K562 (cell line): ENCODE results near the gene ZNF618. TPM values are rescaled to one million over a fixed set of nuclear protein-coding genes. Genes with fewer than 3 reads are reported as not detected.

ENCODE experiments used
- ATAC-seq: fragments of 200-7000 bp; cut with Tn5 transposase; 3 replicates; pipeline ENCODE4 v1.9.1; 2020; ENCODE audit warnings: moderate library complexity
- BruUV-seq: library from RNA; stranded (reverse); fragments of 400-500 nt; replicated peaks from 2 replicates; lab custom pipeline; 2021; lab: Mats Ljungman, UMichigan
- CTCF ChIA-PET: fragments of 300-600 bp; formaldehyde crosslinking; extraction: SDS; loops from one replicate; lab custom pipeline; 2021; ENCODE audit warnings: low intra/inter-chr PET ratio; lab: Yijun Ruan, JAX
- POLR2A ChIA-PET: fragments of 300-600, 350-650 bp; sonication (Branson Sonifier 250); formaldehyde crosslinking; extraction: SDS; loops from one replicate; lab custom pipeline; 2021; ENCODE audit warnings: antibody characterized with exemption, inconsistent platforms; lab: Yijun Ruan, JAX
- DNase-seq, 4 experiments: peaks; one replicate each; pipeline versions ENCODE4 v3.0.0 to v3.0.0-alpha.2; 2011 to 2018; ENCODE audit warnings: low spot score in 3 of 4, mixed read lengths in 3 of 4; ENCODE audit errors: extremely low read depth in 1 of 4
- FAIRE-seq: peaks from 2 replicates; lab custom pipeline; 2011; peaks lifted over from hg19 to GRCh38; lab: Jason Lieb, UNC
- H2AFZ ChIP-seq: 2 replicates; pipeline ENCODE4 v1.6.0; 2011; ENCODE audit warnings: low read depth, low read length, control low read depth, inconsistent platforms
- H3K27ac ChIP-seq: fragments of 200-600 bp; 3 replicates; pipeline ENCODE4 v1.8.0; 2011; ENCODE audit warnings: low read depth, mild to moderate bottlenecking, control low read depth, inconsistent platforms, low read length, moderate library complexity, mixed read lengths; ENCODE audit errors: extremely low read depth
- H3K27me3 ChIP-seq, 2 experiments: fragments of 300-600 bp in 1 of 2; 2 replicates in 1 of 2; 3 replicates in 1 of 2; pipeline versions ENCODE4 v1.6.0 to v1.8.0; 2011; ENCODE audit warnings: inconsistent platforms in 2 of 2, low read length in 2 of 2, mild to moderate bottlenecking in 1 of 2, mixed read lengths in 1 of 2, moderate library complexity in 1 of 2; ENCODE audit not compliant: control insufficient read depth in 2 of 2, insufficient read depth in 2 of 2
- H3K36me3 ChIP-seq: fragments of 300-600 bp; 3 replicates; pipeline ENCODE4 v1.8.0; 2011; ENCODE audit warnings: mild to moderate bottlenecking, low read length, inconsistent platforms; ENCODE audit not compliant: control insufficient read depth, insufficient read depth
- H3K4me1 ChIP-seq, 2 experiments: fragments of 200-600 bp in 1 of 2; replicated peaks in 1 of 2; 2 replicates in 1 of 2; 3 replicates in 1 of 2; pipeline versions ENCODE4 v1.5.1 to v1.8.0; 2011; ENCODE audit warnings: inconsistent platforms in 2 of 2, low read length in 2 of 2, mild to moderate bottlenecking in 1 of 2, mixed read lengths in 1 of 2, moderate library complexity in 1 of 2; ENCODE audit not compliant: control insufficient read depth in 2 of 2, insufficient read depth in 2 of 2
- H3K4me2 ChIP-seq: 2 replicates; pipeline ENCODE4 v1.6.1; 2011; ENCODE audit warnings: low read length, control low read depth, inconsistent platforms, mixed read lengths; ENCODE audit not compliant: insufficient read depth
- H3K4me3 ChIP-seq: fragments of 200-600 bp; sonication (generic), shearing (Covaris generic); 2 replicates; pipeline ENCODE4 v1.5.1; 2016; ENCODE audit warnings: control low read depth, inconsistent platforms
- H3K79me2 ChIP-seq: fragments of 200-600 bp; 3 replicates; pipeline ENCODE4 v1.8.0; 2011; ENCODE audit warnings: low read length, inconsistent platforms; ENCODE audit not compliant: control insufficient read depth, insufficient read depth
- H3K9ac ChIP-seq, 2 experiments: 2 replicates each; pipeline versions ENCODE4 v1.6.0 to v1.6.1; 2011; ENCODE audit warnings: low read depth in 2 of 2, low read length in 2 of 2, control low read depth in 1 of 2, inconsistent platforms in 1 of 2, mild to moderate bottlenecking in 1 of 2, mixed read lengths in 1 of 2; ENCODE audit not compliant: insufficient read depth in 1 of 2
- H3K9me1 ChIP-seq: one replicate; pipeline ENCODE4 v1.6.0; 2011; ENCODE audit warnings: inconsistent platforms, mild to moderate bottlenecking, low read length, moderate library complexity; ENCODE audit not compliant: control insufficient read depth, insufficient read depth
- H3K9me3 ChIP-seq: replicated peaks from 2 replicates; pipeline ENCODE4 v1.5.1; 2011; ENCODE audit warnings: low read depth, low read length, inconsistent platforms; ENCODE audit not compliant: control insufficient read depth, insufficient read depth
- H4K20me1 ChIP-seq: replicated peaks from 2 replicates; pipeline ENCODE4 v1.6.1; 2011; ENCODE audit warnings: low read length, inconsistent platforms, mixed read lengths; ENCODE audit not compliant: control insufficient read depth, insufficient read depth
- FOXA3 ChIP-seq, 2 experiments: fragments of 450-650 bp in 1 of 2; sonication (generic) in 1 of 2; formaldehyde crosslinking; IDR thresholded peaks in 1 of 2; conservative IDR thresholded peaks in 1 of 2; 2 replicates each; pipeline versions ENCODE4 v1.4.0 to v1.8.0; 2020 to 2022; ENCODE audit warnings: mild to moderate bottlenecking in 2 of 2, missing genetic modification reagents in 1 of 2
- FOXM1 ChIP-seq, 2 experiments: fragments of 450-650 bp in 1 of 2; sonication (generic) in 1 of 2; formaldehyde crosslinking in 1 of 2; IDR thresholded peaks; 2 replicates each; pipeline versions ENCODE4 v1.6.1 to v1.9.0; 2017 to 2022; ENCODE audit warnings: low read depth in 2 of 2, mild to moderate bottlenecking in 2 of 2, missing genetic modification reagents in 1 of 2, moderate library complexity in 1 of 2
- KAT8 ChIP-seq: fragments of 450-650 bp; IDR thresholded peaks from 2 replicates; pipeline ENCODE4 v1.6.1; 2016; ENCODE audit warnings: low read depth, mild to moderate bottlenecking
- LEF1 ChIP-seq: fragments of 450-650 bp; IDR thresholded peaks from 2 replicates; pipeline ENCODE4 v1.6.1; 2016; ENCODE audit warnings: mild to moderate bottlenecking
- RAD21 ChIP-seq, 2 experiments: fragments of 250-450 bp in 1 of 2; fragments of 450-650 bp in 1 of 2; sonication (Bioruptor Pico) in 1 of 2; formaldehyde crosslinking in 1 of 2; IDR thresholded peaks in 1 of 2; conservative IDR thresholded peaks in 1 of 2; 2 replicates each; pipeline versions ENCODE4 v1.4.0 to v1.8.0; 2020 to 2022; ENCODE audit warnings: mild to moderate bottlenecking in 2 of 2, moderate library complexity in 1 of 2
- TEAD4 ChIP-seq, 2 experiments: sonication (generic) in 1 of 2; formaldehyde crosslinking in 1 of 2; IDR thresholded peaks; 2 replicates each; pipeline versions ENCODE4 v1.6.1 to v1.8.0; 2012 to 2022; ENCODE audit warnings: borderline replicate concordance in 1 of 2, inconsistent platforms in 1 of 2, low read length in 1 of 2, mild to moderate bottlenecking in 1 of 2, missing genetic modification reagents in 1 of 2
- TGIF2 ChIP-seq: sonication (generic); formaldehyde crosslinking; IDR thresholded peaks from 2 replicates; pipeline ENCODE4 v1.8.1; 2022; ENCODE audit warnings: mild to moderate bottlenecking, missing genetic modification reagents, moderate library complexity
- ZBTB9 ChIP-seq: fragments of 450-650 bp; formaldehyde crosslinking; IDR thresholded peaks from 2 replicates; pipeline ENCODE4 v1.4.0; 2020; ENCODE audit warnings: mild to moderate bottlenecking, moderate library complexity
- ZNF140 ChIP-seq: fragments of 250-450 bp; sonication (Bioruptor Pico); IDR thresholded peaks from 2 replicates; pipeline ENCODE4 v1.8.0; 2021; ENCODE audit warnings: moderate library complexity, mild to moderate bottlenecking, inconsistent platforms
- ZNF146 ChIP-seq: IDR thresholded peaks from one replicate; pipeline ENCODE4 v1.6.1; 2018; ENCODE audit warnings: missing compliant biosample characterization; ENCODE audit not compliant: unreplicated experiment
- ZNF79 ChIP-seq: fragments of 250-450 bp; sonication (Bioruptor Pico); IDR thresholded peaks from 2 replicates; pipeline ENCODE4 v1.4.0; 2020; ENCODE audit warnings: low read depth, mild to moderate bottlenecking, moderate library complexity
- WGBS: fragments of 100-300 bp; shearing (Covaris generic); methylation state at CpG from one replicate; pipeline ENCODE4 v1.1.6; 2016; ENCODE audit warnings: low coverage, mixed read lengths; ENCODE audit not compliant: insufficient coverage; ENCODE audit errors: missing lambda C conversion rate; 5-methylcytosine and 5-hydroxymethylcytosine counted together
- in situ Hi-C: fragments of 300-500 bp; cut with MboI; formaldehyde crosslinking; loops from 4 replicates; pipeline ENCODE4 v1.15.0; 2018; ENCODE audit warnings: inconsistent platforms, mixed read lengths
- intact Hi-C: fragments of 100-400 bp; cut with micrococcal nuclease; formaldehyde crosslinking; loops from 2 replicates; pipeline ENCODE4 v1.14.2; 2022
- polyA plus RNA-seq, 8 experiments: library from polyadenylated mRNA; depleted of rRNA in 4 of 8; stranded (reverse) in 5 of 8; unstranded in 3 of 8; fragments of >200 nt; fragmentation: Nextera tagmentation in 2 of 8; fragmentation: Illumina TruSeq in 1 of 8; extraction: Ambion mirVana in 2 of 8; extraction: Trizol in 1 of 8; gene quantifications; 2 replicates each; pipeline versions ENCODE4 v1.2.1 to v1.2.3, GENCODE V29; 2011 to 2014; ENCODE audit warnings: inconsistent platforms in 1 of 8, missing spikeins in 1 of 8
- total RNA-seq, 7 experiments: library from RNA; depleted of rRNA in 6 of 7; stranded (reverse); fragments of >200 nt in 6 of 7; fragmentation: Illumina TruSeq in 2 of 7; extraction: Trizol in 2 of 7; gene quantifications; 2 replicates each; pipeline versions ENCODE4 v1.2.1 to v1.2.3, GENCODE V29; 2011 to 2021; ENCODE audit warnings: low replicate concordance in 1 of 7
- TF ChIP-seq, protein P1 (sequence below), 3 experiments: fragments of 200-800 bp in 1 of 3; fragments of 250-450 bp in 1 of 3; fragments of 450-650 bp in 1 of 3; sonication (Bioruptor Pico) in 1 of 3; sonication (Bioruptor generic) in 1 of 3; formaldehyde crosslinking in 1 of 3; IDR thresholded peaks; 2 replicates each; pipeline versions ENCODE4 v1.6.1 to v1.8.0; 2016 to 2022; ENCODE audit warnings: mild to moderate bottlenecking in 2 of 3, missing genetic modification characterization in 2 of 3, missing compliant biosample characterization in 1 of 3, moderate library complexity in 1 of 3
- TF ChIP-seq, protein P2 (sequence below): fragments of 250-450 bp; sonication (Bioruptor Pico); IDR thresholded peaks from 2 replicates; pipeline ENCODE4 v1.4.0; 2020

ZNF618 gene
- total and polyA plus RNA-seq, 9 of the 15 experiments (the other 6 are each of a cell fraction or from before 2014, with no cell fraction given): 0.08 to 13.7 (median 3.4) TPM

DNA sequence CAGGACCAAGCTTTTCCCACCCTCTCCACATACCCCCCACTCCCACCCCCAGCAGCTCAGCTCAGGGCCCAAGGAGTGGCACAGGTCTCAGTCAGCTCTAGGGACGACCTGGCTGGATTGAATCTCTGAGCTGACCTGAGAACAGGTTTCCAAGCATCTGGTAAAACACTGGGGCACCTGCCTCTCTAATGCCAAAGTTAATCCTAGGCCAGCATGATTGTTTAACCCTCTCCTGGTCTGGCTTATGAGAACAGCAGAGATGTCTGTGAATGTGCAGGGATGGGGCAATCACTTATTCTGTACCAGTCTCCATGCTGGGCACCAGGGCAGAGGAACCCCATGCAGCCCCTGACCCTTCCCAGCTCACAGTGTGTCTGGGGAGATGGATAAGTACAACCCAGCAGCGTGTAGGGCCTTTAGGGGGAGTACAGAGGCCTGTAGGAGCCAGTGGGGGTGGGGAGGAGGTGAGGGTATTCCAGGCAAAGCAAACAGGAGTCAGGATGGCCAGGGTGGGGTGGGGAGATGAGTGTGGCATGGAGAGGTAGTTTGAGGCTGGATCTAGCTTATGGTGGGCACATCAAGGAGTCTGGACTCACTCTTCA lies 223.7 kb downstream of the ZNF618 start (continued):
- TF ChIP-seq, protein P1, sequence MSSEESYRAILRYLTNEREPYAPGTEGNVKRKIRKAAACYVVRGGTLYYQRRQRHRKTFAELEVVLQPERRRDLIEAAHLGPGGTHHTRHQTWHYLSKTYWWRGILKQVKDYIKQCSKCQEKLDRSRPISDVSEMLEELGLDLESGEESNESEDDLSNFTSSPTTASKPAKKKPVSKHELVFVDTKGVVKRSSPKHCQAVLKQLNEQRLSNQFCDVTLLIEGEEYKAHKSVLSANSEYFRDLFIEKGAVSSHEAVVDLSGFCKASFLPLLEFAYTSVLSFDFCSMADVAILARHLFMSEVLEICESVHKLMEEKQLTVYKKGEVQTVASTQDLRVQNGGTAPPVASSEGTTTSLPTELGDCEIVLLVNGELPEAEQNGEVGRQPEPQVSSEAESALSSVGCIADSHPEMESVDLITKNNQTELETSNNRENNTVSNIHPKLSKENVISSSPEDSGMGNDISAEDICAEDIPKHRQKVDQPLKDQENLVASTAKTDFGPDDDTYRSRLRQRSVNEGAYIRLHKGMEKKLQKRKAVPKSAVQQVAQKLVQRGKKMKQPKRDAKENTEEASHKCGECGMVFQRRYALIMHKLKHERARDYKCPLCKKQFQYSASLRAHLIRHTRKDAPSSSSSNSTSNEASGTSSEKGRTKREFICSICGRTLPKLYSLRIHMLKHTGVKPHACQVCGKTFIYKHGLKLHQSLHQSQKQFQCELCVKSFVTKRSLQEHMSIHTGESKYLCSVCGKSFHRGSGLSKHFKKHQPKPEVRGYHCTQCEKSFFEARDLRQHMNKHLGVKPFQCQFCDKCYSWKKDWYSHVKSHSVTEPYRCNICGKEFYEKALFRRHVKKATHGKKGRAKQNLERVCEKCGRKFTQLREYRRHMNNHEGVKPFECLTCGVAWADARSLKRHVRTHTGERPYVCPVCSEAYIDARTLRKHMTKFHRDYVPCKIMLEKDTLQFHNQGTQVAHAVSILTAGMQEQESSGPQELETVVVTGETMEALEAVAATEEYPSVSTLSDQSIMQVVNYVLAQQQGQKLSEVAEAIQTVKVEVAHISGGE (CRISPR knock-in tag; IDR thresholded peaks at IDR 0.05): no peak
- no peak for TF ChIP-seq RAD21 (CRISPR knock-in tag; conservative IDR thresholded peaks at IDR 0.05 in 1 of 2, IDR thresholded peaks at IDR 0.05 in 1 of 2)
- no peak for TF ChIP-seq TEAD4 (IDR thresholded peaks at IDR 0.05; ENCODE audit: low read length)
- TF ChIP-seq TEAD4 (CRISPR knock-in tag; IDR thresholded peaks at IDR 0.05; ENCODE audit: borderline replicate concordance): no peak

- no peaks in the 10 kb centered on the region for H3K9me3 ChIP-seq
- peaks cover 0 to 12% of the 10 kb centered on the region in 2 experiments; a peak in 2 of 5 replicates for H3K4me1 ChIP-seq
- 0% methylated on average over 1 of the region's 1 CpG for WGBS
- H3K27me3 ChIP-seq: peaks cover 0 to 16% of the 10 kb centered on the region in 2 experiments; a peak in 1 of 5 replicates
- no TSS peak for BruUV-seq
- no peak overlapping the region for H3K4me3 ChIP-seq
- ATAC-seq (no peak), DNase-seq (no peak), FAIRE-seq (no peak)
- no peak overlapping the region for H3K9ac ChIP-seq
- H3K36me3 ChIP-seq: no peaks in the 10 kb centered on the region
- H3K27ac ChIP-seq: no peak overlapping the region
- intact Hi-C loops (no loop called here), in situ Hi-C loops (no loop called here)
- no peaks in the 10 kb centered on the region for H3K9me1 ChIP-seq
- ChIA-PET CTCF (no interaction called here), POLR2A (no interaction called here)
- H4K20me1 ChIP-seq: no peaks in the 10 kb centered on the region; the same call in 1 of the 2 replicates
- no peaks in the 10 kb centered on the region for H3K79me2 ChIP-seq
- no peak overlapping the region for H2AFZ ChIP-seq
- no peak overlapping the region for H3K4me2 ChIP-seq
- TF ChIP-seq ZNF79 (CRISPR knock-in tag): no peak
- TF ChIP-seq FOXM1 (IDR thresholded peaks at IDR 0.05; ENCODE audit: low read depth): no peak
- TF ChIP-seq FOXM1 (CRISPR knock-in tag; IDR thresholded peaks at IDR 0.05; ENCODE audit: low read depth): no peak
- TF ChIP-seq ZNF146: no peak
- TF ChIP-seq FOXA3 (CRISPR knock-in tag; conservative IDR thresholded peaks at IDR 0.05 in 1 of 2, IDR thresholded peaks at IDR 0.05 in 1 of 2): no peak
- TF ChIP-seq, protein P2, sequence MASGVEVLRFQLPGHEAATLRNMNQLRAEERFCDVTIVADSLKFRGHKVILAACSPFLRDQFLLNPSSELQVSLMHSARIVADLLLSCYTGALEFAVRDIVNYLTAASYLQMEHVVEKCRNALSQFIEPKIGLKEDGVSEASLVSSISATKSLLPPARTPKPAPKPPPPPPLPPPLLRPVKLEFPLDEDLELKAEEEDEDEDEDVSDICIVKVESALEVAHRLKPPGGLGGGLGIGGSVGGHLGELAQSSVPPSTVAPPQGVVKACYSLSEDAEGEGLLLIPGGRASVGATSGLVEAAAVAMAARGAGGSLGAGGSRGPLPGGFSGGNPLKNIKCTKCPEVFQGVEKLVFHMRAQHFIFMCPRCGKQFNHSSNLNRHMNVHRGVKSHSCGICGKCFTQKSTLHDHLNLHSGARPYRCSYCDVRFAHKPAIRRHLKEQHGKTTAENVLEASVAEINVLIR (CRISPR knock-in tag): no peak
- no peak for TF ChIP-seq ZBTB9 (CRISPR knock-in tag)
- TF ChIP-seq TGIF2 (CRISPR knock-in tag): no peak
- TF ChIP-seq LEF1: no peak
- TF ChIP-seq KAT8: no peak
- TF ChIP-seq ZNF140 (CRISPR knock-in tag): no peak
Measured at GRCh38 chr9:114100536-114100935, 224.4 kb downstream of the ZNF618 start.
